Left lung (tissue), 10 donors: ENCODE results near the gene FMN1. TPM values are rescaled to one million over a fixed set of nuclear protein-coding genes. Genes with fewer than 3 reads are reported as not detected.

Experiments
- ATAC-seq: fragments of 200-7000 bp; cut with Tn5 transposase; one replicate; pipeline ENCODE4 v1.9.1; 2020; ENCODE audit warnings: moderate library complexity
- DNase-seq, 4 donors: peaks; one replicate each; pipeline ENCODE4 v3.0.0-alpha.2; 2013 to 2020
- H3K27ac ChIP-seq, 2 donors: fragments of 200-600 bp; sonication (generic) in 1 of 2; one replicate each; pipeline versions ENCODE4 v1.5.0 to v1.8.0; 2020 to 2021
- H3K27me3 ChIP-seq, 2 donors: fragments of 200-600 bp; sonication (generic) in 1 of 2; one replicate each; pipeline versions ENCODE4 v1.5.0 to v1.8.0; 2020 to 2021
- H3K36me3 ChIP-seq, 2 donors: fragments of 200-600 bp; sonication (generic) in 1 of 2; one replicate each; pipeline versions ENCODE4 v1.5.0 to v1.8.0; 2020 to 2021
- H3K4me1 ChIP-seq, 2 donors: fragments of 200-600 bp; one replicate each; pipeline ENCODE4 v1.8.0; 2021
- H3K4me3 ChIP-seq, 2 donors: fragments of 200-600 bp; sonication (generic) in 1 of 2; one replicate each; pipeline versions ENCODE4 v1.5.0 to v1.8.0; 2020 to 2021; ENCODE audit warnings: mild to moderate bottlenecking in 1 of 2
- H3K9me3 ChIP-seq, 2 donors: fragments of 200-600 bp; sonication (generic) in 1 of 2; one replicate each; pipeline versions ENCODE4 v1.5.0 to v1.8.0; 2020 to 2021
- CTCF ChIP-seq, 2 donors: fragments of 200-600 bp; sonication (generic) in 1 of 2; IDR thresholded peaks; one replicate each; pipeline versions ENCODE4 v1.5.0 to v1.8.0; 2021; ENCODE audit warnings: antibody characterized with exemption in 2 of 2
- intact Hi-C, 2 donors: fragments of 100-400 bp; cut with DNase I; formaldehyde crosslinking; loops; one replicate each; pipeline versions ENCODE4 v1.11.2 to v1.14.2; 2022
- polyA plus RNA-seq, 6 donors: library from polyadenylated mRNA; unstranded; fragments of 120-200 nt; gene quantifications; one replicate each; pipeline ENCODE4 v1.2.1, GENCODE V29; 2013; ENCODE audit not compliant: insufficient read length in 6 of 6
- total RNA-seq, 2 donors: library from RNA; stranded (reverse); fragmentation: NEBNext Ultra II Directional; extraction: Animal tissue kit (Norgen Biotek cat#: 25700); gene quantifications; one replicate each; pipeline ENCODE4 v1.2.1, GENCODE V29; 2021
- donor health status: DM: no; HTN: yes; CAD: no.
- donor health status: DM: no; HTN: no; CAD: no.

Gene FMN1
- total and polyA plus RNA-seq, 8 donors = 4.6 to 45.2 (median 8.4) TPM

GRCh38 chr15:32974691-32975090, 219.8 kb downstream of the FMN1 start:
- Histone ChIP-seq H3K36me3 (no peaks in the 10 kb centered on the region), H3K27ac (no peak overlapping the region), H3K4me3 (no peak overlapping the region), H3K4me1 (peaks cover 0 to 4% of the 10 kb centered on the region in 2 donors), H3K27me3 (no peaks in the 10 kb centered on the region), H3K9me3 (no peaks in the 10 kb centered on the region)
- TF ChIP-seq CTCF (IDR thresholded peaks at IDR 0.05) = no peak
- no peak for DNase-seq
- peak; percentile 25 for ATAC-seq
- intact Hi-C loops = no loop called here

- intact Hi-C loops = no loop called here
- DNase-seq = no peak
Measured at GRCh38 chr15:32972686-32973085, 221.8 kb downstream of the FMN1 start.

GRCh38 chr15:32970847-32971246, 223.7 kb downstream of the FMN1 start:
- H3K9me3 ChIP-seq = no peaks in the 10 kb centered on the region
- H3K27me3 ChIP-seq = no peaks in the 10 kb centered on the region
- no peak for TF ChIP-seq CTCF (IDR thresholded peaks at IDR 0.05)
- peak; percentile 77 for ATAC-seq
- peaks cover 0 to 4% of the 10 kb centered on the region in 2 donors for H3K36me3 ChIP-seq
- H3K27ac ChIP-seq = no peak overlapping the region
- no peak for DNase-seq
- intact Hi-C loops = no loop called here
- H3K4me3 ChIP-seq = no peak overlapping the region
- peaks cover 0 to 4% of the 10 kb centered on the region in 2 donors for H3K4me1 ChIP-seq

More at GRCh38 chr15:32972686-32973085, 221.8 kb downstream of the FMN1 start:
- ATAC-seq = no peak
- Histone ChIP-seq H3K27ac (no peak overlapping the region), H3K36me3 (peaks cover 0 to 4% of the 10 kb centered on the region in 2 donors), H3K9me3 (no peaks in the 10 kb centered on the region), H3K27me3 (no peaks in the 10 kb centered on the region), H3K4me3 (no peak overlapping the region), H3K4me1 (peaks cover 0 to 4% of the 10 kb centered on the region in 2 donors)
- no peak for TF ChIP-seq CTCF (IDR thresholded peaks at IDR 0.05)

GRCh38 chr15:32967521-32967920, 227.0 kb downstream of the FMN1 start:
- ATAC-seq (no peak), DNase-seq (no peak)
- Histone ChIP-seq H3K9me3 (no peaks in the 10 kb centered on the region), H3K27ac (no peak overlapping the region), H3K36me3 (peaks cover 0 to 4% of the 10 kb centered on the region in 2 donors), H3K4me3 (no peak overlapping the region), H3K4me1 (peaks cover 0 to 4% of the 10 kb centered on the region in 2 donors), H3K27me3 (no peaks in the 10 kb centered on the region)
- TF ChIP-seq CTCF (IDR thresholded peaks at IDR 0.05) = no peak
- intact Hi-C loops = no loop called here

GRCh38 chr15:32966512-32966911, 228.0 kb downstream of the FMN1 start:
- H3K4me1 ChIP-seq = no peaks in the 10 kb centered on the region
- no peaks in the 10 kb centered on the region for H3K9me3 ChIP-seq
- intact Hi-C loops = no loop called here
- peaks cover 0 to 4% of the 10 kb centered on the region in 2 donors for H3K36me3 ChIP-seq
- no peak overlapping the region for H3K27ac ChIP-seq
- no peaks in the 10 kb centered on the region for H3K27me3 ChIP-seq
- TF ChIP-seq CTCF (IDR thresholded peaks at IDR 0.05) = no peak
- peak; percentile 49 for ATAC-seq
- DNase-seq = no peak
- no peak overlapping the region for H3K4me3 ChIP-seq
